Osteoblast (primary cell): ENCODE results near the gene SART3. TPM values are rescaled to one million over a fixed set of nuclear protein-coding genes. Genes with fewer than 3 reads are reported as not detected.

ENCODE experiments used
- DNase-seq: peaks from one replicate; pipeline ENCODE4 v3.0.0; 2011; ENCODE audit warnings: low spot score, mixed read lengths; ENCODE audit not compliant: insufficient read length; ENCODE audit errors: missing footprints
- H2AFZ ChIP-seq: 2 replicates; pipeline ENCODE4 v1.6.0; 2011; ENCODE audit warnings: mild to moderate bottlenecking, low read length
- H3K27ac ChIP-seq: 2 replicates; pipeline ENCODE4 v1.5.1; 2011; ENCODE audit warnings: mild to moderate bottlenecking, low read depth, low read length, moderate library complexity
- H3K27me3 ChIP-seq: 2 replicates; pipeline ENCODE4 v1.6.0; 2012; ENCODE audit warnings: mild to moderate bottlenecking, control low read depth, inconsistent platforms, low read length, moderate library complexity; ENCODE audit not compliant: insufficient read depth
- H3K36me3 ChIP-seq: 2 replicates; pipeline ENCODE4 v1.5.1; 2011; ENCODE audit warnings: mild to moderate bottlenecking, low read length, control low read depth, moderate library complexity; ENCODE audit not compliant: insufficient read depth
- H3K4me1 ChIP-seq: 2 replicates; pipeline ENCODE4 v1.5.1; 2011; ENCODE audit warnings: mild to moderate bottlenecking, low read length, control low read depth, moderate library complexity; ENCODE audit not compliant: insufficient read depth
- H3K4me2 ChIP-seq: 2 replicates; pipeline ENCODE4 v1.6.0; 2011; ENCODE audit warnings: mild to moderate bottlenecking, low read length; ENCODE audit not compliant: insufficient read depth
- H3K4me3 ChIP-seq: fragments of 200-600 bp; sonication (generic); 3 replicates; pipeline ENCODE4 v1.5.1; 2012; ENCODE audit warnings: mild to moderate bottlenecking, low read length, inconsistent platforms; ENCODE audit not compliant: insufficient read depth
- H3K79me2 ChIP-seq: 2 replicates; pipeline ENCODE4 v1.6.0; 2012; ENCODE audit warnings: mild to moderate bottlenecking, low read length, control low read depth, inconsistent platforms; ENCODE audit not compliant: insufficient read depth
- H3K9me3 ChIP-seq: 2 replicates; pipeline ENCODE4 v1.5.1; 2011; ENCODE audit warnings: low read depth, low read length, control low read depth
- H4K20me1 ChIP-seq: 2 replicates; pipeline ENCODE4 v1.6.0; 2012; ENCODE audit warnings: mild to moderate bottlenecking, low read length, control low read depth; ENCODE audit not compliant: insufficient read depth
- total RNA-seq: library from RNA; depleted of rRNA; stranded (reverse); fragments of >200 nt; gene quantifications from 2 replicates; pipeline ENCODE4 v1.2.3, GENCODE V29; 2012
- TF ChIP-seq, protein P1 (sequence below): IDR thresholded peaks from 2 replicates; pipeline ENCODE4 v1.5.1; 2011; ENCODE audit warnings: mild to moderate bottlenecking, low read depth, low read length, moderate library complexity; ENCODE audit errors: extremely low read depth

SART3 gene
- total RNA-seq, 1 donor, result 57.9 TPM

DNA sequence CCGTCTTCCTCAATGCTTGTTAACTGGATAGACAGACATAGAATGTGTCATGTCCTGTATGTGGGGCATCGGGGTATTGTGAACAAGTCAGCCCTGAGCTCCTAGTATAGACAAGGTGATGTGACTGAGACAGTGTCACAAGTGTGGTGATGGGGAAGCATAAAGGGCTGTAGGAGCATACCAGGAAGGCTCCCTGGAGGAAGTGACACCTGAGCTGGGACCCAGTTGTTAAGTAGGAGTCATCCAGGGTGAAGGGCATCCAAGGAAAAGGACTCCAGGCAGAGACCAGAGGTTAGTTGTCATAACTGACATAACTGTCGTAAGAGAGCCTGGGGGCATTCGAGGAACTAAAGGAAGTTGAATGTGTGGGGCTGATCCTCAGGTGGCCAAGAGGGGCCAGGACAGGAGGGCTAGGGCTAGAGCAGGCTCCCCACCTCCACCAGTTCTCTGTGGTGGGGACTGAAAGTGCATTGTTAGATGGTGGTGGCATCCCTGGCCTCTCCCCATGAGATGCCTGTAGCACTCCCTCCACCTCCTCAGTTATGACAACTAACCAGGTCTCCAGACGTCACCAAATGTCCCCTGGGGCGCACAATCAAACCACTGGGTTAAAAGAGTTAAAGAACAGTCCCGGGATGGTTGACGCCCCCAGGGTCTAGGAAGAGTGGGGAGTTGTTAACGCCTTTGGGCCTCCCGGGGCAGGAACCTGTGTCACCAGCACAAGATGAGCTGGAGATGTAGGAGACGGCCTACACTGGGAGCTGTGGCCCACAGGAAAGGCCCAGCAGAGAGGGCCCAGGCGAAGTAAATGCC, 43.5 kb downstream of the SART3 start:
- Histone ChIP-seq H3K36me3 (peaks cover 47% of the 10 kb centered on the region), H4K20me1 (no peaks in the 10 kb centered on the region), H2AFZ (no peak overlapping the region), H3K4me1 (peaks cover 8% of the 10 kb centered on the region), H3K4me3 (no peak overlapping the region), H3K9me3 (no peaks in the 10 kb centered on the region), H3K4me2 (no peak overlapping the region), H3K79me2 (peaks cover 22% of the 10 kb centered on the region), H3K27me3 (no peaks in the 10 kb centered on the region), H3K27ac (no peak overlapping the region)
- TF ChIP-seq, protein P1, sequence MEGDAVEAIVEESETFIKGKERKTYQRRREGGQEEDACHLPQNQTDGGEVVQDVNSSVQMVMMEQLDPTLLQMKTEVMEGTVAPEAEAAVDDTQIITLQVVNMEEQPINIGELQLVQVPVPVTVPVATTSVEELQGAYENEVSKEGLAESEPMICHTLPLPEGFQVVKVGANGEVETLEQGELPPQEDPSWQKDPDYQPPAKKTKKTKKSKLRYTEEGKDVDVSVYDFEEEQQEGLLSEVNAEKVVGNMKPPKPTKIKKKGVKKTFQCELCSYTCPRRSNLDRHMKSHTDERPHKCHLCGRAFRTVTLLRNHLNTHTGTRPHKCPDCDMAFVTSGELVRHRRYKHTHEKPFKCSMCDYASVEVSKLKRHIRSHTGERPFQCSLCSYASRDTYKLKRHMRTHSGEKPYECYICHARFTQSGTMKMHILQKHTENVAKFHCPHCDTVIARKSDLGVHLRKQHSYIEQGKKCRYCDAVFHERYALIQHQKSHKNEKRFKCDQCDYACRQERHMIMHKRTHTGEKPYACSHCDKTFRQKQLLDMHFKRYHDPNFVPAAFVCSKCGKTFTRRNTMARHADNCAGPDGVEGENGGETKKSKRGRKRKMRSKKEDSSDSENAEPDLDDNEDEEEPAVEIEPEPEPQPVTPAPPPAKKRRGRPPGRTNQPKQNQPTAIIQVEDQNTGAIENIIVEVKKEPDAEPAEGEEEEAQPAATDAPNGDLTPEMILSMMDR, result no peak
- DNase-seq, result no peak

DNA sequence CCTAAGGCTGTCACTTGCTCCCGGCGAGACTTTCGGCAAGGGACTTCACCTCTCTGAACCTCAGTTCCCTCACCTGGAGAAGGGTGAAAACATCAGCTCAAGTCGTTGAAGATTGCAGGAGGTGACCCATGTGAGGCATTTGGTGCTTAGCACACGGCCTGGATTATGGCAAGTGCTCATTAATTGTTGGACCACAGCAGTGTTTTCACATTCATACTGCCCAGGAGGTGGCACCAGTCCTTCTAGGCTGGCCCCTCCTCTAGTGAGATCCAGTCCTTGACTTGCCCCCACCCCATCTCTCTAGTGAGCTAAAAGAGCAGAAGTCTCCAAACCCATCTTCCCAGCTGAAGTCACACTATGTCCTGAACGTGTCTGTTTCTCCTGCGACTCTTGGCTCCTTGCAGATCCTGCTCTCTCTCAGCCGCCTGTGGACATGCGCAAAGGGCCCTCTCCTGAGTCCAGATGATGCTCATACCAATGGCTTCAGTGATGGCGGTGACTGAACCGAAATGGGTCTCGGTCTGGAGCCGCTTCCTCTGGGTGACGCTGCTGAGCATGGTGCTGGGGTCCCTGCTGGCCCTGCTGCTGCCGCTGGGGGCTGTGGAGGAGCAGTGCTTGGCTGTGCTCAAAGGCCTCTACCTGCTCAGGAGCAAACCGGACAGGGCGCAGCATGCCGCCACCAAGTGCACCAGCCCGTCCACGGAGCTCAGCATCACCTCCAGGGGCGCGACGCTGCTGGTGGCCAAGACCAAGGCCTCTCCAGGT, 44.3 kb downstream of the SART3 start:
- Histone ChIP-seq H3K9me3 (no peaks in the 10 kb centered on the region), H3K4me2 (no peak overlapping the region), H3K27ac (no peak overlapping the region), H3K79me2 (peaks cover 22% of the 10 kb centered on the region), H3K27me3 (no peaks in the 10 kb centered on the region), H4K20me1 (no peaks in the 10 kb centered on the region), H3K4me3 (no peak overlapping the region), H3K36me3 (peaks cover 40% of the 10 kb centered on the region), H2AFZ (no peak overlapping the region), H3K4me1 (peaks cover 8% of the 10 kb centered on the region)
- DNase-seq, result no peak
- TF ChIP-seq, protein P1, result no peak

DNA sequence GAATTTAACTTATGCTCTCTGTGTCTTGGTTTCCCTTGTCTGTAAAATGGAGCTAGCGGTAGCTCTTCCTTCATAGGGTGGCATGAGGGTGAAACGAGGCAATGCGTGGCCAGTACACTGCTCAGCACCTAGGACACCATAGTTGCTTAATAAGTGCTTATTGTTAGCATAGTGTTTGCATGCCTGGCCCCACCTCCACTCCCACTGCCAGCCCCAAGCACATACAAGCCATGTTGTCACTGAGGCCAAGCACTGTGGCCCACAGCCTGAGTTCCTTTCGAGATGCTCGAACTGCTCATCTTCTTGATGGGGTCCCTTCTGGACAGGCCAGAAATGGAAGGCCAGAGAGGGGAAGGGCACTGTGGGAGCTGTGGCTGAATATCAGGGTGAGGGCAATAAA, 45.1 kb downstream of the SART3 start:
- no peak for DNase-seq
- Histone ChIP-seq H3K4me2 (peak overlapping the region; percentile 96), H2AFZ (no peak overlapping the region), H3K79me2 (peaks cover 22% of the 10 kb centered on the region), H4K20me1 (no peaks in the 10 kb centered on the region), H3K4me3 (peak overlapping the region; percentile 86), H3K9me3 (no peaks in the 10 kb centered on the region), H3K27ac (peak overlapping the region; percentile 81), H3K4me1 (peaks cover 8% of the 10 kb centered on the region), H3K36me3 (peaks cover 32% of the 10 kb centered on the region), H3K27me3 (no peaks in the 10 kb centered on the region)
- TF ChIP-seq, protein P1, result no peak
